GM13976 (cell line): ENCODE measurements around the gene POLR2I.

Experiments
- DNase-seq: peaks from one replicate; pipeline ENCODE4 v3.0.0; 2012; ENCODE audit warnings: low spot score
- CTCF ChIP-seq: IDR thresholded peaks from 2 replicates; pipeline ENCODE4 v1.5.1; 2012; ENCODE audit warnings: borderline replicate concordance, mild to moderate bottlenecking; ENCODE audit not compliant: insufficient read depth; ENCODE audit errors: extremely low read depth, missing control alignments, control extremely low read depth
- in situ Hi-C: fragments of 300-500 bp; cut with MboI; formaldehyde crosslinking; loops from one replicate; pipeline ENCODE4 v1.12.0; 2022; ENCODE audit warnings: low sequenced_read_pairs, mixed read lengths, inconsistent platforms; ENCODE audit not compliant: unreplicated experiment

The POLR2I gene

GRCh38 chr19:36114721-36115452 lies at the start of gene POLR2I:
POLR2I (minus strand) TSS chr19:36114875; CDS start chr19:36114856, 19 bp downstream.
- peak; percentile 98 for DNase-seq
- no peak for TF ChIP-seq CTCF
- in situ Hi-C loops = no loop called here

GRCh38 chr19:36163813-36164212 lies 49.1 kb upstream of the POLR2I start:
- no peak for TF ChIP-seq CTCF
- in situ Hi-C loops = no loop called here

GRCh38 chr19:36160821-36161596 lies 46.3 kb upstream of the POLR2I start:
- no peak for TF ChIP-seq CTCF
- no peak for DNase-seq
- in situ Hi-C loops = no loop called here

More at GRCh38 chr19:36163813-36164212, 49.1 kb upstream of the POLR2I start:
- no peak for DNase-seq

GRCh38 chr19:36153126-36153525 lies 38.5 kb upstream of the POLR2I start:
- in situ Hi-C loops = no loop called here
- no peak for TF ChIP-seq CTCF
- DNase-seq = no peak

- TF ChIP-seq CTCF = no peak
- no peak for DNase-seq
- in situ Hi-C loops = no loop called here
Measured at GRCh38 chr19:36152352-36153091, 37.8 kb upstream of the POLR2I start, which contains the start of gene COX7A1. COX7A1 (minus strand) TSS chr19:36152447; CDS start chr19:36152407, 40 bp downstream.

GRCh38 chr19:36152019-36152351 lies 37.3 kb upstream of the POLR2I start:
- no peak for DNase-seq
- in situ Hi-C loops = no loop called here
- TF ChIP-seq CTCF = no peak
